B cell (primary cell): Measurements from ENCODE around the gene SLC25A26.

Experiments used
- CTCF ChIP-seq: fragments of 200-600 bp; IDR thresholded peaks from one replicate; pipeline ENCODE4 v1.8.0; 2022; ENCODE audit warnings: antibody characterized with exemption, mild to moderate bottlenecking
- EZH2 ChIP-seq: IDR thresholded peaks from 2 replicates; pipeline ENCODE4 v1.6.1; 2012; ENCODE audit warnings: borderline replicate concordance, low read depth, mild to moderate bottlenecking, moderate library complexity, low read length; ENCODE audit not compliant: insufficient read depth, poor library complexity, severe bottlenecking

- TF ChIP-seq CTCF: no peak
- TF ChIP-seq EZH2: no peak
Measured at GRCh38 chr3:66397745-66398144, 176.9 kb downstream of the SLC25A26 start.
